ENCODE measurements around the gene CCDC9.
"Not testable (repeated sequence)": the region's sequence is repeated elsewhere in the genome, so short reads cannot be mapped to it uniquely, and the experiment has no call there.

The CCDC9 gene

GRCh38 chr19:47232422-47233211 lies 23.7 kb upstream of the CCDC9 start:
- peak; percentile 37 for DNase-seq

GRCh38 chr19:47236072-47236675 lies 20.2 kb upstream of the CCDC9 start:
- no peak for DNase-seq

GRCh38 chr19:47239152-47239551 lies 17.2 kb upstream of the CCDC9 start:
- peak; percentile 44 for DNase-seq

- DNase-seq, result peak; percentile 74
Observed at GRCh38 chr19:47239610-47240296, 16.6 kb upstream of the CCDC9 start.

GRCh38 chr19:47240556-47240955 lies 15.8 kb upstream of the CCDC9 start:
- no peak for DNase-seq

GRCh38 chr19:47240996-47241918 lies 15.1 kb upstream of the CCDC9 start:
- peak; percentile 98 for DNase-seq

- DNase-seq, result no peak
Observed at GRCh38 chr19:47241919-47242577, 14.3 kb upstream of the CCDC9 start.

- DNase-seq, result no peak
Observed at GRCh38 chr19:47243364-47243775, 13.0 kb upstream of the CCDC9 start.

GRCh38 chr19:47243776-47244547 lies 12.4 kb upstream of the CCDC9 start:
- DNase-seq, result peak; percentile 90

- DNase-seq, result peak; percentile 90
Observed at GRCh38 chr19:47247308-47247990, 8.9 kb upstream of the CCDC9 start.

- DNase-seq, result not testable (repeated sequence)
Observed at GRCh38 chr19:47253016-47253415, 3.3 kb upstream of the CCDC9 start.

- DNase-seq, result no peak
Observed at GRCh38 chr19:47253467-47253881, 2.9 kb upstream of the CCDC9 start.

- DNase-seq, result no peak
Observed at GRCh38 chr19:47253970-47254369, 2.4 kb upstream of the CCDC9 start.

GRCh38 chr19:47256693-47257410 lies 527 bp downstream of the CCDC9 start:
- DNase-seq, result peak; percentile 100

- no peak for DNase-seq
Observed at GRCh38 chr19:47257411-47258169, 1.3 kb downstream of the CCDC9 start.

GRCh38 chr19:47258434-47258833 lies 2.1 kb downstream of the CCDC9 start:
- DNase-seq, result no peak

GRCh38 chr19:47258895-47259555 lies 2.7 kb downstream of the CCDC9 start:
- no peak for DNase-seq

- no peak for DNase-seq
Observed at GRCh38 chr19:47260476-47260875, 4.2 kb downstream of the CCDC9 start.
